NCI-H1694 treated with DMSO at 0.1 percent for 48 hours (cell line): ENCODE measurements around the gene ZNF275.
"Not testable (repeated sequence)": the region's sequence is repeated elsewhere in the genome, so short reads cannot be mapped to it uniquely, and the experiment has no call there.

Experiments
- DNase-seq: peaks from one replicate; lab custom pipeline; 2025; lab: John Stamatoyannopoulos, UW

Gene ZNF275

DNA sequence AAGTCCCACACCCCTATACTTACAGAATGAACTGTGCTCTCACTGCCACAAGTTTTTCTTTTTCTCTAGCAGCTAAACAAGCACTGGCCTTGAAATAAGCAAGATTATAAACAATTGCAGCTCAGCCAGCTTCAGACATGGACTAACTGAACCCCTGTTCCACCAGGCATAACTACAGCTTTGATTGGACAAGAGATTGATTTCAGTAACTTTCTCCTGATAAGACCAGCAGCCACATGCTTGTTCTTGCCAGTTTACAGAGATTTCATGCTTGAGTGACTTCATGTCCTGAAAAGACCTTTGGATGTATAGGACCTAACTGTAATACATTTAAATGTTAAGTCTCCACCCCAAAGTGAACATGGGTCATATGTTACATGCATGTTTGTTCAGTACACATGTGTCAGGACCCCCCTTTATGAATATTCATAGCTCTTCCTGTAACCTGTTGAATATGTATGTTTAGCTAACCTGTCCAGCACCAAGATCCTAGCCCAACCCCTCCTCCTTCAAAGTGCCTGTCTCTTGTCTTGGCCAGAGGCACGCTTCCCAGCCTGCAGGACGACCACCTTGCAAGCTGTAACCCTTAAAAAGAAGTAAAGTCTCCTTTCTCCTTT is 27.9 kb downstream of the ZNF275 start:
- DNase-seq: no peak

GRCh38 chrX:153365670-153366069 is 31.7 kb downstream of the ZNF275 start:
- no peak for DNase-seq

- no peak for DNase-seq
Measured at GRCh38 chrX:153366119-153366518, 32.2 kb downstream of the ZNF275 start.

DNA sequence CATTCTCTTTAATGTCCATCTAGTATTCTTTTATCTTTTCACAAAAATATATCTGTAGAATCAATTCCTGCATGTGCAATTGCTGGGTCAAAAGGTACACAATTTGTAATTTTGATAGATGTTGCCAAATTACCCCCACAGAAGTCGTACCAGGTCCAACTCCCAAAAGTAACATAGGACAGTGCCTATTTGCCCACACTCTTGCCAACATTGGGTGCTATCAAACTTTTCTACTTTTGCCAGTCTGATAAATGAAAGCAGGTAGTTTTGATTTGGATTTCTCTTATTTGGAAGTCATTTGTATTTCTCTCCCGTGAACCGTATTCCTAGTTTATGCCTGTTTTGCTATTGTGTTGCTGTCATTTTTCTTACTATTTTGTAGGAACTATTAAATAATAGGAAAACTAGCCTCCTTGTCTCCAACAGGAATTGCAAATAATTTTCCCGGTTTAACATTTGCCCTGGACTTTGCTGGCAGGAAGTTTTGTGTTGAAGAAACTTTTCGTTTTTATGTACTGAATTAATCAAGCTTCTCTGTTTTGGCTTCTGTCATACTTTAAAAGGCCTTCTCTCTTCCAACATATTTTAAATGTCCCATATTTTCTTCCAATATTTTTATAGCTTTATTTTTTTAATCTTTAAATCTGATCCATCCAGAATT is 33.1 kb downstream of the ZNF275 start:
- DNase-seq: no peak

- no peak for DNase-seq
Measured at GRCh38 chrX:153370293-153371055, 36.5 kb downstream of the ZNF275 start.

DNA sequence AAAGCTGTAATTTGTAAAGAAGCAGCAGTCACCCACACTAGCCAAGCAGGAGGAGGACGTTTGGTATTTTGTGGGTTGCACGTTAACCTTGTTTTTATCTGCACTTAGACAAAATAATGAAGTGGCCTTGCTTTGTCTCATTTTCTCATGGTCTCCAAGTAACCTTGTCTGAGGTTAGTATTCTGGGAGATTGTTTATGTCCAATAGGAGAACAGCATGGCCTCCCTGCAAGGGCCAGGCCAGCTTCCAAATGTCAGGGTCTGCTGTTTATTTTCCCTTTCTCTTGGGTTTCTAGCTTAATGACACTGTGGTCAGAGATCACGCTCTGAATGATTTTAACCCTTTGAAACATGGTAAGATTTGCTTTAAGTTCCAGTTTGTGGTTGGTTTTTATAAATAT is 37.3 kb downstream of the ZNF275 start:
- DNase-seq: no peak

GRCh38 chrX:153372949-153373348 is 39.0 kb downstream of the ZNF275 start:
- DNase-seq: no peak

DNA sequence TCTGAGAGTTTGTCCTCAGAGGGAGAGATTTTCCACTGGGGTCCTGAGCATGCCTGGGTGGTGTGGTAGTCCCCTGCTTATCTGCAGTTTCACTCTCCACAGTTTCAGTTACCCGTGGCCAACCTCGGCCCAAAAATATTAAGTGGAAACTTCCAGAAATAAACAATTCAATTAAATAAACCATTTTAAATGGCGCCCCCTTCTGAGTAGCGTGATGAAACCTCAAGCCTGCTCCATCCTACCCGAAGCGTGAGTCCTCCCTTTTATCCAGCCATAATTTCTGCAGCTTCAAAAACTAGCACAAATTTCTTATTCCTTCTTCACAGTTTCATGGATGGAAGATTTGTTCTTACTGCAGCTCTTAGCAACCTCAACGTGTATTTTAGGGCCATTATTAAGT is 40.5 kb downstream of the ZNF275 start:
- no peak for DNase-seq

- DNase-seq: no peak
Measured at GRCh38 chrX:153375571-153375970, 41.6 kb downstream of the ZNF275 start.

DNA sequence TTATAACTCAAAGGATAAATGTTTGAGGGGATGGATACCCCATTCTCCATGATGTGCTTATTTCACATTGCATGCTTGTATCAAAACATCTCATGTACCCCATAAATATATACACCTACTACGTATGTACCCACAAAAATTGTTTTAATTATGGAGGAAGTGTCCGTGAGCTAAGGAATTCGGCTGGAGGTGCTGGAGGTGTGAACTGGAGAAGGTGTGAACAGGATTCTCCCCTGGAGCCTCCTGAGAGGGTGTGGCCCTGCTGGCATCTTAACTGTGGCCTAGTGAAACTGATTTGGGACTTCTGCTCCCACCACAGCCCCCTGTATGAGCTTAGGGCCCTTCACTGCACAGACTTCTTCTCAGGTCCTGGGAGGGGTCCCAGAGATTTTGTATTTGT is 43.8 kb downstream of the ZNF275 start:
- DNase-seq: no peak

DNA sequence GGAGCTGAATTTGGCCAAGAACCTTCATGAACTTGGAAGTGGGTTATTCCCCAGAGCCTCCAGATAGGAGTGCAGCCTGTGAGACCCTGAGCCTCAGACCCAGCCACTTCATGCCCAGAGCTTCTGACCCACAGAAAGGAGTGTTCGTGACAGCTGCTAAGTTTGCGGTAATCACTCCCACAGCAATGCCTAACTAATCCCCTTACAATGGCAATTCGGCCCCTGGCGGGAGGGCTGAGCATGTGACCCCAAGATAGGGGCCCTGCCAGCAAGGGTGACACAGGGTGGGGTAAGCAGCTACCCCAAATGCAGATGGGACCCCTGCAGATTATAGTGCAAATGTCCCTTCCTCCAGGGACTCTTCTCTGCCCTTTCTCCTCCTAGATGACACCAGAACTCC is 44.7 kb downstream of the ZNF275 start:
- DNase-seq: no peak

DNA sequence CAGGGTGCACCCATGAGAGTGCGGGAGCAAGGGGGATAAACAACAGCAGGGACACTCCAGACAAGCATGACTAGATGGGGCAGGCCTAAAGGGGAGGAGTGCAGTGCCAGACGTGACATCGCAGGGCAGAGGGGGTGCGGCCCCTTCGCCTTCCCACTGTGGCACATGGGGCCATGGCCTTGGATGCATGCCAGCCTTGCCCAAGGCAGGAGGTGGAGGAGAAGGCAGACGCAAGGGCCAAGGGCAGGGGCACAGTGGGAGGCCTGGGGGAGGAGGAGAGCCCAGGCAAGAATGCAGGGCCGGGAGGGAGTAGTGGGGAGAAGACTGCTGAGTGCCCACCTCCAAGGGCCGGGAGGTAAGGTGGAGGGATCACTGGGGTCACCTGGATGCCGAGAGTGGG is 45.6 kb downstream of the ZNF275 start:
- no peak for DNase-seq

DNA sequence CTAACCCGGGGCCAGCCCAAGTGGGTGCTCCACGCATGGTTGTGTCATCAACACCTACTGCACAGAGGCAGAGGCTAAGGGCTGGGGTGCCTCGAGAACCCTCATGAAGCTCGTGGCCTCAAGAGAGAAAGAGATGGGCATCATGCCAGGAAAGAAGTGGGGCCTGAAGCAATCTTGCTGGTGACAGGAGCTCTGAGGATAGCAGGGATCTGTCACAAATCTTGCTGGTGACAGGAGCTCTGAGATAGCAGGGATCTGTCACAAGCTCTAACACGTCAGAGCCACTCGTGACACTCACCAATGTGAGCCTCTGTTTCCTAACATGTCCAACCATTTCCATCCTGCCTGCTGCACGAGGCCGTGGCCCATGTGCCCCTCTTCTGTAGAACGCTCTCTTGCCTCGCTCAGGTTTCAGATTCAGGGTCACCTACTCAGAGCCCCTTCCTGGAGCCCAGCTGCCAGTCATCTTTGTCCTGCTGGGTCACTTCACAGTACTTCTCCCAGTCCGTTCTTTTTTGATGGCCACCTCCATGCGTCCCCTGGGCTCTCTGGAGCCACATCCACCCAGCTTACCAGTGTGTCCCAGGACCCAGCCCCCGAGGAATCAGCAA is 46.1 kb downstream of the ZNF275 start:
- DNase-seq: no peak

- DNase-seq: no peak
Measured at GRCh38 chrX:153380691-153381090, 46.7 kb downstream of the ZNF275 start.

- DNase-seq: peak; percentile 71
Measured at GRCh38 chrX:153381684-153382532, 48.0 kb downstream of the ZNF275 start.

DNA sequence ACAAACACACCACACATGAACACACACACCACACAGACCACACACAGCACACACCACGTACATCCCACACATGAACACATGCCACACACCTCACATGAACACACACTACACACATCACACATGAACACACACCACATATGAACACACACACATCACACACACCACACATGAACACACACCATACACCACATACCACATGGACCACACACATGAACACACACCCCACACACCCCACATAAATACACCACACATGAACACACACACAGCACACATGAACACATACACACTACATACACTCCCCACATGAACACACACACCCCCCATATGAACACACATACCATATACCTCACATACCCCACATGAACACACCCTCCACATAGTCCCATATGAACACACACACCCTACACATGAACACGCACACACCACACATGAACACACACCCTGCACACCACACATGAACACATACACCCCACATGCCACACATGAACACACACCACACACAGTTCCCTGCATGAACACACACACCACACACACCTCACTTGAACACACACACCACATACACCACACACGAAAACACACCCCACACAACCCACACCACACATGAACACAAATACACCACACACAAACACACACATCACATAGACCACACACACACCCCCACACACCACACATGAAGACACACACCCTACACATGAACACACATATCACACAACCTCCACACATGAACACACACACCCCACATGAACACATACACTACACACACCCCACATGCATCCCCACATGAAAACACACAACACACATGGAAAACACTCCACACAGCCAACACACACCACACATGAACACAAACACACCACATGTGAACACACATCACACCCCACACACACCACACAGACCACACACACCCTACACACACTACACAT is 48.9 kb downstream of the ZNF275 start:
- no peak for DNase-seq

DNA sequence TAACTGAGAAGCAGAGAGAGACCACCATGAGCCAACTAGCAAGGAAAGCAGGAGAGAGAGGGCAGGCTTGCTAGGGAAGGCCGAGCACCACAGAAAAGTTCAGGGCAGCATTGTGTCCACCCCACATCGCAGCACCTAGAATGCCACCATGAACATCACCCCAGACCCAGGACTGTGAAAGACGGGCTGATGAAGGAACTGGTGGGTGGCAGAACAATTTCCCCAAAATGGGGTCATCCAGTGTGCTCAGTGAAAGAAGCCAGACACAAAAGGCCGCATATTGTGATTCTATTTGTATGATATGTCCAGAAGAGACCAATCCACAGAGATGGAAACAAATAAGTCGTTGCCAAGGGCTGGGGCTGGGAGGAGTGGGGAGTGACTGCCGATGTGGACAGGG is 50.4 kb downstream of the ZNF275 start:
- DNase-seq: no peak

DNA sequence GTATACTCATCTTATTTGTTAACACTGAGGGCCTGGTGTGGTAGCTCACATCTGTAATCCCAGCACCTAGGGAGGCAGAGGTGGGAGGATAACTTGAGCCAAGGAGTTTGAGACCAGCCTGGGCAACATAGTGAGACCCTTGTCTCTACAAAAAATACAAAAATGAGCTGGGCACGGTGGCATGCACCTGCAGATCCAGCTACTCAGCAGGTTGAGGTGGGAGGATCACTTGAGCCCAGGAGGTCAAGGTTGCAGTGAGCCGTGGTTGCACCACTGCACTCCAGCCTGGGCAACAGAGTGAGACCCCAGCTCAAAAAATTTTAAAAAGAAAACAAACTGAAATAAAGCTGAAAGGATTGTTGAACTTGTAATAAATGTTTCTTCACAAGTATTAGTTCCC is 51.0 kb downstream of the ZNF275 start:
- DNase-seq: not testable (repeated sequence)

DNA sequence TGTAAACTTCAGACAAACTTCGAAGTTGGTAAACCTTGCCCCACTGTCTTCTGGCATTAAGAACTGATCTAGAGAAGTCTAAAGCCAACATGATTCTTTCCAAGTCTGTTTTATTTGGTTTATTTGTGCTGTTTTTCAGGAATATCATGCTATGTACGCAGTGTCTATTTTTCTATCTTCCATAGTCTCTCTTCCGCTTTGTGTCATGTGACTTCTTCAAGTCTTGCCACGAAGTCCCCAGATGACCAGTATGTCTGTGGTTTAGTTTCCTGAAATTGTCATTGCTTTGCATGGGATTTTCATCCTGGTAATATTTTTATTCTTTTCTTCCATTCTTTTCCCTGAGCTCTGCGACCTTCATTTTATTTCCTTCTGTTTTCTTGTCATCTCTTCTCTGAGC is 52.1 kb downstream of the ZNF275 start:
- DNase-seq: no peak

GRCh38 chrX:153387345-153387744 is 53.4 kb downstream of the ZNF275 start:
- DNase-seq: no peak
